WI38 (cell line): ENCODE data around the gene GPX3.

Experiments
- H3K4me3 ChIP-seq: 2 replicates; pipeline ENCODE4 v1.5.1; 2011; ENCODE audit warnings: low read depth, mild to moderate bottlenecking, control low read depth, low read length
- TF ChIP-seq, protein P1 (sequence below): IDR thresholded peaks from 2 replicates; pipeline ENCODE4 v1.5.1; 2012; ENCODE audit warnings: low read depth, mild to moderate bottlenecking, control low read depth, low read length

GPX3 gene

GRCh38 chr5:151005187-151005949 is 15.0 kb upstream of the GPX3 start:
- no peak overlapping the region for H3K4me3 ChIP-seq
- TF ChIP-seq, protein P1, sequence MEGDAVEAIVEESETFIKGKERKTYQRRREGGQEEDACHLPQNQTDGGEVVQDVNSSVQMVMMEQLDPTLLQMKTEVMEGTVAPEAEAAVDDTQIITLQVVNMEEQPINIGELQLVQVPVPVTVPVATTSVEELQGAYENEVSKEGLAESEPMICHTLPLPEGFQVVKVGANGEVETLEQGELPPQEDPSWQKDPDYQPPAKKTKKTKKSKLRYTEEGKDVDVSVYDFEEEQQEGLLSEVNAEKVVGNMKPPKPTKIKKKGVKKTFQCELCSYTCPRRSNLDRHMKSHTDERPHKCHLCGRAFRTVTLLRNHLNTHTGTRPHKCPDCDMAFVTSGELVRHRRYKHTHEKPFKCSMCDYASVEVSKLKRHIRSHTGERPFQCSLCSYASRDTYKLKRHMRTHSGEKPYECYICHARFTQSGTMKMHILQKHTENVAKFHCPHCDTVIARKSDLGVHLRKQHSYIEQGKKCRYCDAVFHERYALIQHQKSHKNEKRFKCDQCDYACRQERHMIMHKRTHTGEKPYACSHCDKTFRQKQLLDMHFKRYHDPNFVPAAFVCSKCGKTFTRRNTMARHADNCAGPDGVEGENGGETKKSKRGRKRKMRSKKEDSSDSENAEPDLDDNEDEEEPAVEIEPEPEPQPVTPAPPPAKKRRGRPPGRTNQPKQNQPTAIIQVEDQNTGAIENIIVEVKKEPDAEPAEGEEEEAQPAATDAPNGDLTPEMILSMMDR: no peak

DNA sequence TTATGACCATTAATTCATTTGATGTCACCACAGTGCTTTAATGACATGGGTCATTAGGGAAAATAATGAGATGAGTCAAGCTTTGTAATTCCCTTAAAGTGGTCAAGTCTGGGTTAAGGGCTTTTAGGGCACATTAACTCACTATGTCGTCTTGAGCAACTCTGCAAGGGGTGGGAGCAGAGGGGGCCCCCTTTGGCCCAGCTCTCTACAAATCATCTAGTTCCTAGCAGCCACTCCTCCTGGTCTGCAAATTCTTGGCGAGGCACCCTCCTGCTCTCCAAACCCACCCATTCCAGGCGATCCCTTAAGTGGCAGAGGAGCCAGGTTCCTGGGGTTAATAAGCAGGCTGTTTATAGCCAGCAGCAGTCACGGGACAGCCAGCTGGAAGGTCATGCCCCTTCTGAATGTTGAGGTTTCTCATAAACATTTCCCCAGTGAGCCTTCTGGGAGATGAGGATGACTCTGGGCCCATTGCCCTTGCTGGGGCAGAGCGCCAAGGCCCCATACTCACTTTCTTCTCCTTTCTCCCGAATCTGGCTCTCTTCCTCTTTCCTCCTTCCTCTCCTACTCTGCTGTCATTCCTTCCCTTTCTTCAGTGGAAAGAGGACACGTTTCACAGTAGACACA is 14.3 kb upstream of the GPX3 start:
- H3K4me3 ChIP-seq: no peak overlapping the region
- TF ChIP-seq, protein P1: no peak

DNA sequence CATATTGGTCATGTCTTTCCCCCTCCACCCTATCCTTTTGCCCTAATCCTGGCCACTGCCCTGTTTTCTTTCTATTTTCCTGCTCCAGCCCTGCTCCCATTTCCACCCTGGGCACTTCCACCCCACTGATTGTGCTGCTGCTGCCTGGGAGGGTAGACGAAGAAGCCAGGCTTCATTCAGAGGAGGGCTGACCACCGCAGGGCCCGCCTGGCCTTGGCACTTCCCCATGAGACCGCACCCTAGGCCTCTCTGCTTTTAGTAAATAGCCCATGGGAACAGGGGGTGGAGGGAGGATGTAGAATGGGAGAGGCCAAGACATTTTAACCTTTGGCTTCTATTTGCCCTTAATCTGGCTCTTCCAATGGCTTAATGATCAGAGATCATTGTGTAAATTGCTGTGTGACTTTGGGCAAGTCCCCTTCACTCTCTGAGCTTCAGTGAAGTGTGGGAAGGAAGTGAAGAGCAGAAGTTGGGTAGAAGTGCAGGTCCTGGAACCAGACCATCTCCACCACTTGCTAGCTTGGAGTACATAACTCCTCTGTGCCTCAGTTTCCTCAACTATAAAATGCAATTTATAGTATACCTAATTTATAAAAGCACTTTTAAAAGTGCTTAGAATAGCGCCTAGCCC is 13.6 kb upstream of the GPX3 start:
- TF ChIP-seq, protein P1: no peak

GRCh38 chr5:151007430-151008209 is 12.8 kb upstream of the GPX3 start:
- TF ChIP-seq, protein P1: no peak
- no peak overlapping the region for H3K4me3 ChIP-seq

More for the DNA sequence above, 13.6 kb upstream of the GPX3 start:
- H3K4me3 ChIP-seq: no peak overlapping the region

- TF ChIP-seq, protein P1: no peak
- H3K4me3 ChIP-seq: no peak overlapping the region
Measured at GRCh38 chr5:151008210-151008491, 12.2 kb upstream of the GPX3 start.

DNA sequence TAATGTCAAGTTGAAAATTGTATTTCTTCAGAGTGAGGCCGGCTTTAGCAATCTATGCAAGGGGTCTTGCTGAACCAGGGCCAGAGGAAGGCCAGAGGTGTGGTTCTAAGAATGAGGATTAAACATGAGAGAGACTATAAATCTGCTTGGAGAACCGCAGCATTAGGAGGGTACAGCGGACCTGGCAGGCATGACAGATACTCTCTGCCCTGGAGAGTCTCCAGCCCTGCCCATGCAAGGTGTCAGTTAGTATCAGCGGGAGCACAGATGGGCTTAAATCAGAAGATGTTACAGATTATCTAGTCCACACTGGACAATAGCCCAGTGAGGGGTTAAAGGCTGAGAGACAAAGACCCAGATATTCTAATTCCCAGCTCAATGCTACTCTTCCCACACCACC is 11.5 kb upstream of the GPX3 start:
- TF ChIP-seq, protein P1: no peak
- no peak overlapping the region for H3K4me3 ChIP-seq
